HEK293T (cell line): ENCODE measurements around the gene PIK3R1.

ENCODE experiments used
- BHLHE40 ChIP-seq: fragments of 450-650 bp; IDR thresholded peaks from 2 replicates; pipeline ENCODE4 v1.6.1; 2016; ENCODE audit warnings: mild to moderate bottlenecking, moderate library complexity, borderline replicate concordance
- FOXK2 ChIP-seq: fragments of 450-650 bp; IDR thresholded peaks from 2 replicates; pipeline ENCODE4 v1.6.1; 2016; ENCODE audit warnings: mild to moderate bottlenecking
- SUZ12 ChIP-seq: fragments of 450-650 bp; IDR thresholded peaks from 2 replicates; pipeline ENCODE4 v1.6.1; 2016; ENCODE audit warnings: mild to moderate bottlenecking

- no peak for TF ChIP-seq BHLHE40
- no peak for TF ChIP-seq FOXK2
- no peak for TF ChIP-seq SUZ12
Measured at GRCh38 chr5:68193481-68194036, 22.0 kb upstream of the PIK3R1 start.
